GM18519 (cell line): Measurements from ENCODE around the gene PPP6R2.

Experiments used
- ATAC-seq: cut with Tn5 transposase; IDR thresholded peaks from one replicate; pipeline ENCODE4 v1.9.1; 2021; ENCODE audit warnings: mild to moderate bottlenecking, moderate library complexity; ENCODE audit not compliant: unreplicated experiment, low FRiP score

Gene PPP6R2

DNA sequence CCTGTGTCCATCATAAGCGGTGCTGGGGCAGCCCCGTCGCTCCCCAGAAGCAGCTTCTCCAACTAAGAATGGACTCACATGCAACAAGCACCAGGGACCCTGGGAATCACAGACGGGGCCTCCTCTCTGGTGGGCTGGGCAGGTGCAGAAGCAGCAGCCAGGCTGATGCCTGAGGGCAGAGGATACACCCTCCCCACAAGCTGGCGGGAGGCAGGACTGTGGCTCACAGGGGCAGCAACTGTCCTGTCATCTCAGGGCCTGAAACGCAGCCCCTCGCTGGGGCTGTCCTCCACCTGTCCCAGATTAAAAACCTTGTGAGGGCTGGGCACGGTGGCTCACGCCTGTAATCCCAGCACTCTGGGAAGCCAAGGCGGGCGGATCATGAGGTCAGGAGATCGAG, 134.8 kb downstream of the PPP6R2 start:
- ATAC-seq, result no peak

DNA sequence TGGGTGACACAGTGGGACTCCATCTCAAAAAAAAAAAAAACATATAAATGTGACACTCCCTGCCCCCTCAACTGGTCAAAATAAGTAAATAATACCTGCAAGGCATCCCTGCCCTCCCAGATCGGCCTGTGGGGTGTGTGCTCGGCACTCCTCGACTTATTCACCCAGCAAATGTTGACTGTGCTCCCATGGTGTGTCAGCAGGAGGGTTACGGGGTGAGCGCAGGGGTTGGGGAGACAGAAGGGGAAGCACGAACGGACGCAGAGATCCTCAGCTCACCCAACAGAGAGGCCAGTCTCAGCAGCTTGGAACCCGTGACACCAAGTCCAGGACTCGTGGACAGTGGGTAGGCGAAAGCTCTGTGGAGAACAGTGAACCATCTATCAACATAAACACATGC, 136.6 kb downstream of the PPP6R2 start:
- ATAC-seq, result no peak

DNA sequence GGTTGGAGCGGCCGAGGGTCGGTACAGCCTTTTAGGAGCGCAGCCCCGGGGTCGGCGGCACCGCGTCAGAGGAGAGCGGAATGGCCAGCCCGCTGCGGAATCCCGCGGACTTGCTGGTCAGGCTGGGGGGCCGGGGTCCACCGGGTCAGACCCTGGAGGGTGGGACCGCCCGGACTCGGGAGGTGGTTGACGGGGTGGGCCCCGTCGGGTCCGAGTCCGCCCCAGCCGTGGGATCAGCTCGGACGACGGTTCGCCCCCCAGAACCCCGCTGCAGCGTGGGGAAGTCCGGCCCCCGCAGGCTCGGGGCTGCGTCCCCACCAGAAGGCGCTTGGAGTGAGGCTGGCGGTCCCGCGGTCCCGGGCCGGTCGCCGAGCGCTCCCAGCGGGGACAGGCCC, 137.9 kb downstream of the PPP6R2 start:
- ATAC-seq, result no peak

DNA sequence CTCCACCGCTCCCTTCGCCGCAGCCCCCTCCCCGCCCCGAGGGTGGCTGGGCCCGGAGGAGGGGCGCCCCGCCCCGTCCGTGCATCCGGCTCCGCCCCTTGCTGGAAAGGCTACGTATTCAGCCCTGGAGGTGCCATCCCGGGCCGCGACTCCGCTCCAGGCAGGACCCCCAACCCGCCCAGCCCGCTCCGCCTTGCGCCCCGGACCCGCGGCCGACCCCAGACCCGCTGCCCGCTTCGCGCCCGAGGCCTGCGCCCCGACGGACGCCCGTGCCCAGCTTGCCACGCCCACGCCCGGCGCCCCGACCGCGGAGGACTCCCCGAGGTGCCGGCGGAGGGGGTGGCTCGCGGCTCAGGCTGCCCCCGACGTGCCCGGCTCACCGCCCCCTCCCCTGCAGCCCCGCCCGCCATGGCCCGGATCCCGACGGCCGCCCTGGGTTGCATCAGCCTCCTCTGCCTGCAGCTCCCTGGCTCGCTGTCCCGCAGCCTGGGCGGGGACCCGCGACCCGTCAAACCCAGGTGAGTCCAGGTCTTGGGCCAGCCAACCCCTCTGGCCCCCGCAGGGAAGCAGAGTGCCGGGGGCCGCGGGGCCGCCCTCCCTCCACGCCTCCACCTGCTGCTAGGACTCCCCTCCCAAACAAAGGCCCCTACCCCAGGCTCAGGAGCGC, 138.4 kb downstream of the PPP6R2 start, which contains the start of gene ADM2:
TSS of gene ADM2 (plus strand) at position 104 of the 667 bp plus-strand sequence. CDS start at position 409, 305 bp downstream.
- no peak for ATAC-seq

DNA sequence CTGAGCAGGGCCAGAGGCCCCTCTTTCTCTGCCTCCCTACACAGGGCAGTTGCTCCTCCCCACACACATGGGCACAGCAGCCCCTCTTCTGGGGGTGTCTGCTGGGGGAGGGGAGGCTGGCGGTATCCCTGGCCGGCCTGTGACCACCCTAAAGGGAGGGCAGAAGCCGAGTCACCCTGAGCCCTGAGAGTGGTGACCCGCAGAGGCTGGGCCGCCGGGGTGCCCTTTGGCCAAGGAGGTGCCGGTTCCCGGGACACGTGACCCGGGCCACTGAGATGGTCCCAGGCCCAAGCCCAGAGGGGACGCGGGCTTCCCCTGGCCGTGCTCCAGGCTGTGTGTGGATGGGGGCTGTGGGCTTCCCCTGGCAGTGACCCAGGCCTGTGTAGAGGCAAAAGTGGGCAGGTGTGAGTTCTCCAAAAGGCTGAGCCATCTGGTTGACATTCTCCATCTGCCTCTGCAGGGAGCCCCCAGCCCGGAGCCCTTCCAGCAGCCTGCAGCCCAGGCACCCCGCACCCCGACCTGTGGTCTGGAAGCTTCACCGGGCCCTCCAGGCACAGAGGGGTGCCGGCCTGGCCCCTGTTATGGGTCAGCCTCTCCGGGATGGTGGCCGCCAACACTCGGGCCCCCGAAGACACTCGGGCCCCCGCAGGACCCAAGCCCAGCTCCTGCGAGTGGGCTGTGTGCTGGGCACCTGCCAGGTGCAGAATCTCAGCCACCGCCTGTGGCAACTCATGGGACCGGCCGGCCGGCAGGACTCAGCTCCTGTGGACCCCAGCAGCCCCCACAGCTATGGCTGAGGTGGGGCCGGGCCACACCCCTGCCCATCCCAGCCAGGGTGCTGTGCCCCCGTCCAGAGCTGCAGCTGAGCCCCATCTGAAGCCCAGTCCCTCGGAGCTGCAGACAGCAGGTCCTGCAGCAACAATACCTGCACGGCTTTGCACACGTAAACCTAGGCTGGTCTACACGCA, 139.3 kb downstream of the PPP6R2 start:
- no peak for ATAC-seq

DNA sequence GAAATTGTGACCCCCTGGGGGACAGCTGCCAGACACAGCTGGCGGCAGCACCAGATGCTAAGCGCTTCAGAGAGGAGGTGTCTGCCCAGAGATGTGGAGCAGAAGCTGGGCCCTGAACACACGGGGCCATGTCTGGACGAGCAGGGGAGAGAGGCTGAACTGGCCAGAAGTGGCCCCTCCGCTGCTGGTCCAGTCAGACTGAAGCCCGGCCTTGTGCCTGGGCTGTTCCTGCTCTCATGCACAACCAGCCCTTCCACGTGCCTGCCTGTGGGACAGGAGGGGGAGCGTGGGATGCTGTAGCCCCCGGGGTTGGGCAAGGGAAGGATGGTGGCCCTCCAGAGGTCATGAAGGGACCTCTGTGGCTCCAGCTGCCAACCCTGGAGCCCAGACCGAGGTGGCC, 140.0 kb downstream of the PPP6R2 start:
- no peak for ATAC-seq

DNA sequence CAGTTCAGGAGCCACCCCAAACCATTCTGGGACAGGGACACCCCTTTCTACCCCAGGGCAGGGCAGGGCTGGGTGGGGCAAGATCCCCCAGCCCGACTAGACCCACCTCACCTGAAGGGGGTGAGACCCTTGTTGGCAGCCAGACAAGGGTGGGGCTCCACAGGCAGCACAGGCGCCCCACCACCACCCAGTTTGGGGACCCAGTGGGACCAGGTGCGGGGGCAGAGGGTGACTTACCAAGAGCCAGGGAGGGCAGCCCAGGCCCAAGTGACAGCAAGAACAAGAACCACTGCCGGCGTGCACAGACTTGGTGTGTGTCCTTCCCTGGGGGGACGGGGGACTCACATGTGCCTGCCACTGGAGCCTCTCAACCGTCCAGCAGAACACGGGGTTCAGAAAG, 140.4 kb downstream of the PPP6R2 start:
- ATAC-seq, result no peak

DNA sequence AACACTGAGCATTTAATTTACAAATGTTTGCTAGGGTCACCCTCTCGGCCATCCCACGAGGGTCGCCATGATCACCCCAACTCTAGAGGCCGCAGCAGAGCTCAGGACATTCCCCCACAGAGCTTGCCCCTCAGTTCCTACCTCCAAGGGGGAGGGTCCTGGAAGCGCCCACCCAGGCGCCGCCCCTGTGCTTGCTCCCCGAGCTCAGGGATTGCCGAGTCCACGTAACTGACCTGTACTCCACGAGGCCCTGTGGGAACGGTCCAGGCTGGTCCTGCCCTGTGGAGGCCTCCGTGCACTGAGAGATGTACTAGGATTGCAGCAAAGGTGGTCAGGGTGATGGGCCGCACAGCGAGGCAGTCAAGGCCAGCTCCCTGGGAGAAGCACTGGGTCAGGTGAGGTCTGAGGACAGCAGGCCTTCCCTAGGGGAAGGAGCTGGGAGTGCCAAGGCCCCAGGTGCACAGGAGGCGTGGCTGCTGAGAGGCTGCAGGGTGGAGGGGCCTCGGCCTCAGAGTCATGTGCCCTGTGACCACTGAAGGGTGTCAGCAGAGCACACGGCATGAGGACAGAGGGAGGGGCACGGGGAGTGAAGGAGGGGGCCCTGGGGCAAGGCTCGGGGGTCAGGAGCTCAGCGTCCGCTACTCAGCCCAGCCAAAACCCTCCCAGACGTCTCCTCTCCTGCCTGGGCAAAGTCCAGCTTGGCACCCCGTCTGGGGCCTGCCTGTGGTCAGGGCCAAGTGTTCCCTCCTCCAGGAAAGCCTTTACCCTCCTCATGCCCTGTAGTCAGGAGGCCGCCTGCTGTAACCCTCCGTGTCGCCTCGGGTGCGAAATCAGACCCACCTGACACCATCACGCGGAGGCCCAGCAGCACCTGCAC, 141.1 kb downstream of the PPP6R2 start:
- no peak for ATAC-seq

DNA sequence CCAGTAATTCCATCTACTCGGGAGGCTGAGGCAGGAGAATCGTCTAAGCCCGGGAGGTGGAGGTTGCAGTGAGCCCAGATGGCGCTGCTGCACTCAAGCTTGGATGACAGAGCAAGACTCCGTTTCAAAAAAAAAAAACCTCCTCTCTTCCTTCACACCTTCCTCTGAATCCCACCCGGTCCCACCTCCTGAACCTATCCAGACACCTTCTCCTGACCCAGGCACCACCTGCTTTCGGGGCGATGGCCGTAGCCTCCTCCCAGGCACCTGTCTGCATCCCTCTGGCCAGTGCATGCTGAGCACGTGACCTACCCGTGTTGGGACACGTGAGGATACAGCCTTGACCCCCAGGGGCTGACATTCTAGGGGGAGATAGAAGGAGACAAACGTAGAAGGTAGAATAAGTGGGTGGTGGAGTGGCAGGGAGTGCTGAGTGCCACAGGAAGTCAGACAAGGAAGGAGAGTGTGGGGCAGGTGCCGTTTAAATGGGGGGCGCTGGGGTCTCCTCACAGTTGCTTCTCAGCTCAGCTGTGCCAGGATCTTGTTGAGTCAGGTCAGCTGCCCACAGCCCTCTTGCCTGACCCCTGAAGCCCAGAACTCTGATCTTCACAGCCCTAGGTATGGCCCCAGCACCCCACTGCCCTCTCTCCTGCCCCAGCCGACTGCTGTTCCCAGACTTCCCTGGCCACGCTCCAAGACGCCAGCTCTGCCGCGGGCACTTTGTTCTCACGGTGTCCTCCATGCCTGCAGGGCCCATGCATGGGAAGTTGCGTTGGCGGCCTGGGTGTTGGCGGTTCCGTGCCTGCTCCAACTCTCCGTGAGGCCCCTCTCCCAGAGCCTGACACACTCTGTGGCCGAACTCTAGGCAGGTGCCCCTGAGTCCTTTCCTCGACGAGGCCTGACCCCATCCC, 142.3 kb downstream of the PPP6R2 start:
- ATAC-seq, result no peak

DNA sequence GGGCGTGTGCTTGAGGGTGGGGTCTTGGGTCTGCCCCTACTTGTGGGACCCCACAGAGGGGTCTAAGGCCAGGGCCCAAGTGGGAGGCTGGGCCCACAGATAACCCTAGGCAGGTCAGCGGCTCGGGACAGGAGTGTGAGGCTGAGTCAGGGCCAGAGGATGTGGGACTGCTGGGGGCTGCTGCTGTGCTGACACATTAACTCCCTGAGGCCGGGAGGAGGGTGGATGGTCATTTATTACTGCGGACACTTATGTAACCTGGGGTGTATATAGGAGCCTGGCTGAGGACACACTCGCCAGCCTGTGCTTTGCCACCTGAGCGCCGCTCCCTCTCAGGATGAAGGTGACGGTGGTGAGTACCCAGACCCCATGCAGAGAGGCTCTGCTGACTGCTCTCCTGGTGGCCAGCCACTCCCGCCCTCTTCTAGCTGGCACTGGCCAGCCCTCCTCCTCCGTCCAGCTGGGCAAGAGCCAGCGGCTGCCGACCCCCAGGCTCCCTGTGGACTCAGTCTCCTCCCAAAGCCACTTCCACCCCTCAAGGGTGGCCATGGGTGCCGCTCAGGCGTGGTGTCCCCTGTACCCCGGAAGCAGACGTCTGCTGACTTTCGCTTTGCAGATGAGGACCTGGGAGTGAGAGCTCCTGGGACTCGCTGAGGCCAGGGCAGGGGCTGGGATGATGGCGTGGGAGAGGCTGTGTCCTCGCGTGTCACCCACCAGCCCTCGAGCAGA, 143.6 kb downstream of the PPP6R2 start, which contains the start of gene MIOX:
TSS of gene MIOX (plus strand) at position 299 of the 729 bp plus-strand sequence. CDS start at position 338, 39 bp downstream.
- ATAC-seq, result no peak

DNA sequence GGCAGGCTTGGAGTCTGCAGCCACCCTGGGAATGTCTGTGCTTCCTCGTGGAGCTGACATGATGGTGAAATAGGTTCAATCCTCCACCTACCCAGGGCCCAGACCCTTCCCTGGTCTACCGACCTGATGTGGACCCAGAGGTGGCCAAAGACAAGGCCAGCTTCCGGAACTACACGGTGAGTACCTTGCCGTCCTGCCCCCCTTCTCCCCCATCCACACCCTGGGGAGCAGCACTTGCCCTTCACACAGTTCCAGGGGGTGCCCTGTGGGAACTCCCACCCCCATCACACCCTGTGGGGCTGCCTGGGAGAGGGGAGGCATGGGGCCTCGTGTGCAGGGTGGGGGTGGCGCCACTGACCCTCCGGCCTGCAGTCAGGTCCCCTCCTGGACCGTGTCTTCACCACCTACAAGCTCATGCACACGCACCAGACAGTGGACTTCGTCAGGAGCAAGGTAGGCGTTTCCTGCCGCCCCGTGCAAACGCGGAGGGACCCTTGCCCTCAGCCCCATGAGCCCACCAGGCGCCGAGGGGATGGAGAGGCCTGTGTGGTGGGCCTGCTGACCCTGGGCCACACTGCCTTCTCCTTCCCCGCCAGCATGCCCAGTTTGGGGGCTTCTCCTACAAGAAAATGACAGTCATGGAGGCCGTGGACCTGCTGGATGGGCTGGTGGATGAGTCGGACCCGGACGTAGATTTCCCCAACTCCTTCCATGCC, 144.3 kb downstream of the PPP6R2 start:
- no peak for ATAC-seq

DNA sequence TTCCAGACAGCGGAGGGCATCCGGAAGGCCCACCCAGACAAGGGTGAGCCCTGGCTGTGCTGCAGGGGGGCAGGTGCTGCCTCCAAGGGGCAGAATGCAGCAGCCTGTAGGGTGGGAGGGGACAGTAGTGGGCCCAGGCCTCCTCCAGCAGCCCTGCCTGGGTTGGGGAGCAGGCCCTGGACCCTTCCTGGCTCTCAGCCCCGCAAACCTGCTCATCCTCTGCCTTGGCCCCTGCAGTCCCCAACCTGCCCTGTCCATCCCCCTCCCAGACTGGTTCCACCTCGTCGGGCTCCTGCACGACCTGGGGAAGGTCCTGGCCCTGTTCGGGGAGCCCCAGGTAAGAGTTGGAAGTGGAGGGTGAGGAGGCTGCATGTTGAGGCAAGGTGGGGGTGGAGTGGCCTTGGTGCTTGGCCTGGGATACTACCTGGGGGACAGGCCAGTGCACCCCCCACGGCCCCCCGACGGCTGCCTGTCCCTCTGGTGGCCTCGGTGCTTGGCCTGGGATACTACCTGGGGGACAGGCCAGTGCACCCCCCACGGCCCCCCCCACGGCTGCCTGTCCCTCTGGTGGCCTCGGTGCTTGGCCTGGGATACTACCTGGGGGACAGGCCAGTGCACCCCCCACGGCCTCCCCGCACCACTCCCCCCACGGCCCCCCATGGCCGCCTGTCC, 145.0 kb downstream of the PPP6R2 start:
- ATAC-seq, result no peak

DNA sequence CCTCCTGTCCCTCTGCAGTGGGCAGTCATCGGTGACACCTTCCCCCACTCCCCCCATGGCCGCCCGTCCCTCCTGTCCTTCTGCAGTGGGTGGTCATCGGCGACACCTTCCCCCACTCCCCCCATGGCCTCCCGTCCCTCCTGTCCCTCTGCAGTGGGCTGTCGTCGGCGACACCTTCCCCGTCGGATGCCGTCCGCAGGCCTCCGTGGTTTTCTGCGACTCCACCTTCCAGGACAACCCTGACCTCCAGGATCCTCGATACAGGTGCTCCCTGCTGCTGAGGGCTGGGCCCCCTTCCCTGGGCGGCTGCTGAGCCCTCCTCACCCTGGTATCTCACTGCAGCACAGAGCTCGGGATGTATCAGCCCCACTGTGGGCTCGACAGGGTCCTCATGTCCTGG, 145.8 kb downstream of the PPP6R2 start:
- ATAC-seq, result no peak

DNA sequence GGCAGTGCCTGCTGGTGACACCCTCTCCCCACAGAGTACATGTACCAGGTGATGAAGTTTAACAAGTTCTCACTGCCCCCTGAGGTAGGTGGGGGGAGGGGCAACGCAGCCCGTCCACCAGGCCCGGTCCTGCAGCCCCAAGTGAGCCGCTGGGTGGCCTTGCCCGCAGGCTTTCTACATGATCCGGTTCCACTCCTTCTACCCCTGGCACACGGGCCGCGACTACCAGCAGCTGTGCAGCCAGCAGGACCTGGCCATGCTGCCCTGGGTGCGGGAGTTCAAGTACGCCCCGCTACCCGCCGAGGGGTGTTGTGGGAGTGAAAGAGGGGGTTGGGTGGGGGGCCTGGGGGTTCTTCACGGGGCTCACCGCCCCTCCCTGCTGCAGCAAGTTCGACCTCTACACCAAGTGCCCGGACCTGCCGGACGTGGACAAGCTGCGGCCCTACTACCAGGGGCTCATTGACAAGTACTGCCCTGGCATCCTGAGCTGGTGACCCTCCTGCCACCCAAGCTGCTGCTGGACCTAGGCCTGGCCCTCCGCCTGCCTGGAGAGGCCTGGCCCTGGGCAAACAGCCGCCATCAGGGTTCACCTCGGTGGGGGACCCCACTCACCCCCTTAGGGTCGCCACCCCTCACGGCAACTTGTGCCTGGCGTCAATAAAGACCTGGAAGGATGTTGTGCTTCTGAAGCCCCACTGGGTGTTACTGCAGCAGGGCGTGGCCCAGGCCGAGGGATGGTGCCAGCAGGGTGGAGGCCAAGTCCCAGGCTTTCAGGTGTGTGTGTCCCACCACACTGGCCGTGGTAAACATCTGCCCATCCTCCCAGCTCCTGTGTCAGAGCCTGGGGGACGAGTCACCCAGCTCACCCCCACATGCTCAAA, 146.5 kb downstream of the PPP6R2 start:
- ATAC-seq, result no peak

DNA sequence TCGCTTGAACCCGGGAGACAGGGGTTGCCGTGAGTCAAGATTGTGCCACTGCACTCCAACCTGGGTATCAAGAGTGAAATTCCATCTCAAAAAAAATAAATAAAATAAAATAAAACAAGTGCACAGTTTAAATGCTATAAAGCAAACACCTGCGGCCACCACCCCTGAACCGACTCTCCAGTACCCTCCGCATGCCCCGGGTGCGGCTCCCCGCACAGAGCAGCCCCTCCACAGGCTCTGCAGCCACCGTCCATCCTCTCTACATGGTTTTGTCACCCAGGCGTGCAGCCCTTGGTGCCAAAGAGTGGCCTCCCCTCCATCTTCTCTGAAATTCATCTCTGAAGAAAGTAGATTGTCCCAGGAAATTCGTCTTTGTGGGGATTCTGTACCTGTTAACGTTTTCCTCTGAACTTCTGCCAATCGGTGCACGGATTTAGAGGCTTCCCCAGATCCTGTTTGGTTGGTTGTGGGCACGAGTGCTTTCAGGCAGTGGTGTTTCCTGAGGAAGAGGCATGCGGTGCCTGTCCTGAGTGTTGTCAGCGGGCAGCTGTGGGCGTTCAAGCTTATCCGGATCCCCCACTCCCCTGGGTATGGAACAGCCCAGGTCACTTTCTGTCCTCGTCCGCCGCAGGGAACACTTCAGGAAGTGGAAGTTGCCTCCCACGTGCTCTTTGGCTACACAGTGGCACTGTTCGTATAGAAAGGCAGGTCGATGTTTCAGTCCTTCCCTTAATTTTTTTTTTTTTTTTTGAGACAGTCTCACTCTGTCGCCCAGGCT, 147.6 kb downstream of the PPP6R2 start:
- ATAC-seq, result no peak
